NCI-H1436 (cell line): ENCODE results near the gene OR1N2.
"Not testable (repeated sequence)": the region's sequence is repeated elsewhere in the genome, so short reads cannot be mapped to it uniquely, and the experiment has no call there.

Experiments
- DNase-seq: peaks from one replicate; lab custom pipeline; 2025; lab: John Stamatoyannopoulos, UW

OR1N2 gene, protein sequence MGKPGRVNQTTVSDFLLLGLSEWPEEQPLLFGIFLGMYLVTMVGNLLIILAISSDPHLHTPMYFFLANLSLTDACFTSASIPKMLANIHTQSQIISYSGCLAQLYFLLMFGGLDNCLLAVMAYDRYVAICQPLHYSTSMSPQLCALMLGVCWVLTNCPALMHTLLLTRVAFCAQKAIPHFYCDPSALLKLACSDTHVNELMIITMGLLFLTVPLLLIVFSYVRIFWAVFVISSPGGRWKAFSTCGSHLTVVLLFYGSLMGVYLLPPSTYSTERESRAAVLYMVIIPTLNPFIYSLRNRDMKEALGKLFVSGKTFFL

GRCh38 chr9:122552812-122553211, at the start of gene OR1N2:
TSS of gene OR1N2 (plus strand) at chr9:122553112. CDS start at chr9:122553212, 100 bp downstream.
- DNase-seq = no peak

DNA sequence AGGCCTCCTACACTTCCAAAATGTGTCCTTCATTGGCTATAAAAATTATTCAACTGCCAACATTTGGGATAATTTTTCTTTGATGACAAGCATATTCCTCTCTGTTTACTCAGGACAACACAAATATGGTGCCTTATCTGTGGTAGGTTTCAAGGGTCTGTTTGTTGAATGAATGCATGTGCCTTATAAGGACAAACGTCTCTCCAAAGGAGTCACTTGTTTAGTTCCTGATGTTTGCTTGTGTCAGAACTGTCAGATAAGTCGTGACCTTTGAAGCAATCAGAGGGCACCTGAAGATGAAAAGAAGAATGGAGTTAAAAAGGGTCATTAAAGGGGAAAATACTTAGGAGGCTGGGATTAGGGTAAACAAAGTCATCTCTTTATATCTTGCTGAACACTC, 45.9 kb upstream of the OR1N2 start:
- no peak for DNase-seq

- DNase-seq = no peak
Measured at GRCh38 chr9:122510502-122510901, 42.4 kb upstream of the OR1N2 start, which contains the start of gene OR1J2. TSS of gene OR1J2 (plus strand) at chr9:122510802. CDS start at chr9:122510802, 0 bp downstream.

GRCh38 chr9:122518226-122518625, 34.7 kb upstream of the OR1N2 start:
- no peak for DNase-seq

GRCh38 chr9:122518841-122519240, 34.1 kb upstream of the OR1N2 start, which contains the start of gene OR1J4:
TSS of gene OR1J4 (plus strand) at chr9:122519141. CDS start at chr9:122519141, 0 bp downstream.
- DNase-seq = no peak

- no peak for DNase-seq
Measured at GRCh38 chr9:122519376-122519775, 33.5 kb upstream of the OR1N2 start.

GRCh38 chr9:122526602-122527001, 26.3 kb upstream of the OR1N2 start:
- no peak for DNase-seq

DNA sequence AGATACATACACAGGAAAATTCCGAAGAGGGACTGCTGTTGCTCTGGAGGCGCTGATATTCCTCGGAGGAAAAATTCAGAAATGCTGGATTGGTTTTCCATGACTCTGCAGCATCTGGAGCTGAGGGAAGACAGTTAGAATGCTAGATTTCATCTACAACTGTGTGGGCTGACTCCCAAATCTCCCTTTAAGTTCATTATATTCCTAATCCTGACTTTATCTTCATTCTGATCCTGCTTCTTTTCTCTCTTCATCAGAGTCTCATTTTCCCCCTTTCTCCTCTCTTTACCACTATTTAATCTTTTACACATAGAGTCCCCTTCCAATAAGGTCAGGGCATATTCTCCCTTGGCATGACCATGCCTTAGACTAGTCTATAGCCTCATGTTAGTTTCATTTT, 25.7 kb upstream of the OR1N2 start, which contains the start of gene OR1N1:
Gene OR1N1 (minus strand): TSS at position 101 of the 400 bp plus-strand sequence. CDS start 0 bp downstream, at position 101.
- DNase-seq = no peak

DNA sequence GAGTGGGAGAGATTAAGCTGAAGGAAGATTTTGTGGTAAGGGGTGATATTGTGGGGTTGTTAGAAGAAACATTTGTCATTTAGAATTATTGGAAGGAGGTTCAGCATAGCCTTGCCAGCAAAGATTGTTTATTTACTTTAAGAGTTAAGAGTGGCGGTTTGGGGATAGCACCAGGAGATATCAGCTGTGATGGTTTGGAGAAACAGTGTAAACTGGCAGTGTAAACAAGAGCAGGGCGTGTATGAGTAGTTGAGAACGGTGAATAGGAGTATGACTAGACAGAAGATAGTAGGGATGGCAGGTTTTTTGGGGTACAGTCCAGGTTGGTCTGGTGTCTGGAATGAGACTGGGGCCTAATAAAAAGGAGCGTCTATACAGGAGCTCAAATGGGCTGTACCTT, 21.8 kb upstream of the OR1N2 start:
- DNase-seq = not testable (repeated sequence)

- DNase-seq = no peak
Measured at GRCh38 chr9:122536134-122536533, 16.8 kb upstream of the OR1N2 start.

- DNase-seq = not testable (repeated sequence)
Measured at GRCh38 chr9:122537066-122537465, 15.8 kb upstream of the OR1N2 start.

DNA sequence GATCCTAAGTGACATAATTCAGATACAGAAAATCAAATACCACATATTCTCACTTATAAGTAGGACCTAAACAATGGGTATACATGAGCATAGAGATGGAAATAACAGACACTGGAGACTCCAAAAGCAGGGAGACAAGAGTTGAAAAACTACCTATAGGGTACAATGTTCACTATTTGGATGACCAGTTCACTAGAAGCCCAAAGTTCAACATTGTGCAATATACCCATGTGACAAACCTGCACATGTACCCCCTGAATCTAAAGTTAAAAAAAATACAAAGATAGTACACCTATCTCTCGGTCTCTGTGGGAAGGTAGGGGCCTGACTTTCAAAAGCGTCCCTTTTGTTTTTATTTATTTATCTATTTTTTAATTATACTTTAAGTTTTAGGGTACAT, 14.2 kb upstream of the OR1N2 start:
- DNase-seq = no peak

- DNase-seq = no peak
Measured at GRCh38 chr9:122546196-122546595, 6.7 kb upstream of the OR1N2 start.

DNA sequence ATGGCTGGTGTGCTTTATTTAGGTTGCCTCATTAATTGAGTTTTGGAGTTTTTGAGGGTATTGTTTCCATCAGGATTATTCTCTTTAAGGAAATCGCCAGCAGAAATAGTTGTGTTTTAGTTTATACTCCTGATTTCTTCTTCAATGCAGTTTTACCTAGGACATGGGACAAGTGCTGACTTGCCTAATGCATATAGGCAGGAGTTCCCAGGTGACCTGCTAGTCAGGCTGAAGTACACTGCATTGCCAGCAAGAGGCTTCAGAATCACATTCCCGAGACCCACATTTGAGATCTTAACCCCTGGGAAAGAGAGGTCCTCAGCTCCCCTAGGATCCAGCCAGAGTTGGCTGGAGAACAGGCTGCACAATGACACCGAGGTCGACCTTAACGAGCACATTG, 1.5 kb upstream of the OR1N2 start:
- no peak for DNase-seq

DNA sequence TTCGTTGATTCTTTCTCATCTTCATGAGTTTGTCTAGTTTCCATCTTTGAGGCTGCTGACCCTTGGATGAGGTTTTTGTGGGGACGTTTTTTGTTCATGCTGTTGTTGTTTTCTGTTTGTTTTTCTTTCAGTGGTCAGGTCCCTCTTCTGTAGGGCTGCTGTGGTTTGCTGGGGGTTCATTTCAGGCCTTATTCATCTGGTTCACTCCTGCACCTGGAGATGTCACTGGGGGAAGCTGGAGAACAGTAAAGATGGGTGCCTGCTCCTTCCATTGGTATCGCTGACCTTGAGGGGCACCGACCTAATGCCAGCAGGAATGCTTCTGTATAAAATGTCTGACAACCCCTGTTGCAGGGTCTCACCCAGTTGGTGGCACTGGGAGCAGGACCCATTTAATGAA, 8.5 kb downstream of the OR1N2 start:
- no peak for DNase-seq

GRCh38 chr9:122562134-122562760, 9.3 kb downstream of the OR1N2 start:
- DNase-seq = no peak

DNA sequence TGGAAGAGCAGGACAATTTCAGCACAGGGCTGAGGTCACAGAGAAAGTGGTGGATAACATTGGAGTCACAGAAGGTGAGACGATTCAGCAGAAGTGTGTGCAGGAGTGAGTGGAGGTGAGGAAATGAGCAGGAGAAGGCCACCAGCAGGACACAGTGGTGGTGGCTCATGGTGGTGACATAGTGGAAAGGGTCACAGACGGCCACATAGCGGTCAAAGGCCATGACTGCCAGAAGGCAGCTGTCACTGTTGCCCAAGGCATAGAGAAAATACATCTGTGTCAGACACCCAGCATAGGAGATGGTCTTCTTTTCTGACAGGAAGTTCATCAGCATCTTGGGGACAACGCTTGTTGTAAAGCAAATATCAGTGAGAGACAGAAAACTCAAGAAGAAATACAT, 15.0 kb downstream of the OR1N2 start:
- no peak for DNase-seq

DNA sequence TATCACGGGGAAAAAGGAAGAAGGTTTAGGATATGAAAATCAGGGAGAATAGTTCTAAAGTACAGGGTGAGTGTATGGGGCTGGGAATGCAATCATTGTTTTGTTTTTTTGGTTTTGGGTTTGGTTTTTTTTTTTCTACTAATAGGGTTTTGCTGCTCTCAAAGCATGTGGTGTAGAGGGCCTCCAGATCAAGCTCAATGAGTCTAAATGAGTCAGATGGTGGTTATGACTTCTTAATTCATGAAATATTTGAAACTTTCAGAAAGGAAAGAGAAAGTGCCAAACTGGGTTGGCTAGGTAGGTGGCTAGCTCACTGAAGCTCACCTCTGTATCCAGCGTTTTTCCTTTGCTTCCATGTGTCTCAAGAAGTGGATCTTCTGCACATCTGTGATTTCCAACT, 19.5 kb downstream of the OR1N2 start:
- no peak for DNase-seq

DNA sequence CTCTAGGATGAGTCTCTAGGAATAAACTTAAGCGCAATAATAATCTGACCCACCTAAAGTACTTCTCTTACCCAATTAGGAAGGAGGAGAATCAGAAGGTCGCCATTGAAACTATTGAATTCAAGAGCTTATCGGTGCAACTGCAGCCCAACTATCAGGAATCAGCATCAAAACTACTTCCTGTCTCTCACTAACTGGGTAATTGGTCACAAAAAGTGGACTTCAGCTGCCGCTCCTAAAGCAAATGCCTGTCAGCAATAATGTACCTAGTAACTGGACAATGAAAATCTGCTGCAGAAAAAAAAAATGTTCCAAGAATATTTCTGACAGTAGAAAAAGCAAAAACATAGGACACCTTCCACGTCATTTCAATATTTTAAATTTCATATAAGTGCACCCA, 27.0 kb downstream of the OR1N2 start:
- DNase-seq = no peak

DNA sequence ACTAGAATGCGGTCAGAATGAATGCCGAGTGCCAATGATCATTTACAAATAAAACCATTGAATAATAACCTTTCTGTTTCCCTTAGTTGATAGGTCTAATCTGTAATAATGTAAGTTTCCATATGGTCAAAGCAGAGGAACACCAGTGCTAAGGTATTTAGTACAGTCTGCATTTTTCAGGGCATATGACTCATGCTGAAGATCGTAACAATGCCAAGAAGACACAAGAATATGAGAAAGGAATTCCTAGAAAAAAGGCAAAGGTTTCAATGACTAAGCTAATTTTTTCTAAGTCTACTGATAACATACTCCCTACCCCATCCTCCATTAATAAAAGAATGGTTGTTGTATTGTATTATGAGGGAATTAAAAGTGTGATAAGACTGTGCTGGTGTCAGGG, 27.4 kb downstream of the OR1N2 start:
- DNase-seq = no peak

- DNase-seq = not testable (repeated sequence)
Measured at GRCh38 chr9:122583284-122583683, 30.4 kb downstream of the OR1N2 start, which contains the start of gene OR1L8. TSS of gene OR1L8 (minus strand) at chr9:122583384. CDS start at chr9:122568477, 14,907 bp downstream.
